GM12878 (cell line): ENCODE measurements around the gene PUDP. TPM values are rescaled to one million over a fixed set of nuclear protein-coding genes. Genes with fewer than 3 reads are reported as not detected.
"Not testable (repeated sequence)": the region's sequence is repeated elsewhere in the genome, so short reads cannot be mapped to it uniquely, and the experiment has no call there.

ENCODE experiments used
- ATAC-seq: fragments of 200-7000 bp; cut with Tn5 transposase; 3 replicates; pipeline ENCODE4 v1.9.1; 2020; ENCODE audit warnings: mild to moderate bottlenecking, moderate library complexity
- BruUV-seq: library from RNA; stranded (reverse); fragments of 400-500 nt; replicated peaks from 2 replicates; lab custom pipeline; 2021; lab: Mats Ljungman, UMichigan
- CTCF ChIA-PET: fragments of 300-600 bp; sonication (Branson Sonifier 250); formaldehyde crosslinking; extraction: SDS; loops from one replicate; lab custom pipeline; 2021; ENCODE audit warnings: inconsistent platforms; lab: Yijun Ruan, JAX
- POLR2A ChIA-PET: fragments of 350-600 bp; formaldehyde crosslinking; extraction: SDS; loops from one replicate; lab custom pipeline; 2021; ENCODE audit warnings: inconsistent platforms; lab: Charles Lee
- RAD21 ChIA-PET: fragments of 300-600 bp; sonication (Branson Sonifier 250); formaldehyde crosslinking; loops from one replicate; lab custom pipeline; 2023; ENCODE audit warnings: antibody characterized with exemption; ENCODE audit not compliant: unreplicated experiment; lab: Charles Lee
- SMC1A ChIA-PET: fragments of 300-600 bp; sonication (Branson Sonifier 250); formaldehyde crosslinking; loops from one replicate; lab custom pipeline; 2023; ENCODE audit not compliant: unreplicated experiment, uncharacterized antibody; lab: Charles Lee
- DNase-seq: peaks from one replicate; pipeline ENCODE4 v3.0.0-alpha.2; 2011; ENCODE audit warnings: low read depth, low spot score
- FAIRE-seq: peaks from 3 replicates; lab custom pipeline; 2011; peaks lifted over from hg19 to GRCh38; lab: Jason Lieb, UNC
- H2AFZ ChIP-seq: 2 replicates; pipeline ENCODE4 v1.6.0; 2011; ENCODE audit warnings: low read depth, low read length, control low read depth; ENCODE audit not compliant: control insufficient read depth
- H3K27ac ChIP-seq: 2 replicates; pipeline ENCODE4 v1.5.1; 2011; ENCODE audit warnings: control low read depth; ENCODE audit not compliant: control insufficient read depth, insufficient read depth
- H3K27me3 ChIP-seq, 2 experiments: replicated peaks in 1 of 2; 2 replicates each; pipeline versions ENCODE4 v1.6.0 to v1.6.1; 2011; ENCODE audit warnings: low read length in 1 of 2; ENCODE audit not compliant: control insufficient read depth in 2 of 2, insufficient read depth in 2 of 2
- H3K36me3 ChIP-seq, 2 experiments: 2 replicates each; pipeline ENCODE4 v1.5.1; 2011; ENCODE audit warnings: low read length in 1 of 2; ENCODE audit not compliant: control insufficient read depth in 2 of 2, insufficient read depth in 2 of 2
- H3K4me1 ChIP-seq: 2 replicates; pipeline ENCODE4 v1.6.1; 2011; ENCODE audit warnings: mild to moderate bottlenecking, low read length, moderate library complexity, mixed read lengths; ENCODE audit not compliant: control insufficient read depth, insufficient read depth
- H3K4me2 ChIP-seq: 2 replicates; pipeline ENCODE4 v1.6.0; 2011; ENCODE audit warnings: control low read depth; ENCODE audit not compliant: control insufficient read depth, insufficient read depth
- H3K4me3 ChIP-seq: fragments of 200-600 bp; sonication (generic); 2 replicates; pipeline ENCODE4 v1.5.1; 2016
- H3K79me2 ChIP-seq: 2 replicates; pipeline ENCODE4 v1.6.0; 2011; ENCODE audit warnings: low read length; ENCODE audit not compliant: control insufficient read depth, insufficient read depth
- H3K9ac ChIP-seq: 2 replicates; pipeline ENCODE4 v1.8.0; 2011; ENCODE audit warnings: low read length, control low read depth, mixed read lengths; ENCODE audit not compliant: control insufficient read depth, insufficient read depth
- H3K9me3 ChIP-seq: replicated peaks from 3 replicates; pipeline ENCODE4 v1.5.1; 2011; ENCODE audit warnings: mild to moderate bottlenecking, low read length; ENCODE audit not compliant: control insufficient read depth, insufficient read depth
- H4K20me1 ChIP-seq: 2 replicates; pipeline ENCODE4 v1.6.0; 2011; ENCODE audit not compliant: control insufficient read depth, insufficient read depth
- ASH2L ChIP-seq: fragments of 300-600, 200-600 bp; sonication (generic); IDR thresholded peaks from 2 replicates; pipeline ENCODE4 v1.6.1; 2017; ENCODE audit warnings: low read depth, mild to moderate bottlenecking, borderline replicate concordance
- CHD4 ChIP-seq: fragments of 200-600 bp; sonication (generic); IDR thresholded peaks from 2 replicates; pipeline ENCODE4 v1.6.1; 2016; ENCODE audit warnings: mild to moderate bottlenecking
- EED ChIP-seq: sonication (generic); IDR thresholded peaks from 2 replicates; pipeline ENCODE4 v1.6.1; 2016; ENCODE audit warnings: antibody characterized with exemption, low read depth
- EGR1 ChIP-seq, 2 experiments: IDR thresholded peaks; 1 replicate in 1 of 2; 2 replicates in 1 of 2; pipeline ENCODE4 v1.6.1; 2011 to 2012; ENCODE audit warnings: low read depth in 2 of 2, low read length in 2 of 2, borderline replicate concordance in 1 of 2, mild to moderate bottlenecking in 1 of 2, moderate library complexity in 1 of 2
- GATAD2B ChIP-seq: fragments of 450-650 bp; conservative IDR thresholded peaks from 2 replicates; pipeline ENCODE4 v1.6.1; 2017; ENCODE audit warnings: low read depth, mild to moderate bottlenecking, moderate library complexity
- IKZF2 ChIP-seq, 2 experiments: fragments of 450-650 bp; IDR thresholded peaks; 2 replicates each; pipeline ENCODE4 v1.6.1; 2017; ENCODE audit warnings: mild to moderate bottlenecking in 2 of 2, moderate library complexity in 2 of 2
- RFX5 ChIP-seq: IDR thresholded peaks from 2 replicates; pipeline ENCODE4 v1.6.1; 2011; ENCODE audit warnings: low read depth, low read length, improper control_type of control experiment
- WGBS: methylation state at CpG from one replicate; pipeline ENCODE4 v1.1.6; 2016; ENCODE audit warnings: low lambda C conversion rate; ENCODE audit not compliant: insufficient replicate concordance, insufficient coverage; ENCODE audit errors: missing lambda C conversion rate; 5-methylcytosine and 5-hydroxymethylcytosine counted together
- in situ Hi-C: fragments of 300-500 bp; cut with MboI; formaldehyde crosslinking; loops from 9 replicates; pipeline ENCODE4 v1.14.3; 2018; ENCODE audit warnings: mixed read lengths
- intact Hi-C: fragments of 100-400 bp; cut with micrococcal nuclease; formaldehyde crosslinking; loops from one replicate; pipeline ENCODE4 v1.14.2; 2022; ENCODE audit not compliant: unreplicated experiment
- polyA plus RNA-seq, 11 experiments: library from polyadenylated mRNA; depleted of rRNA in 4 of 11; unstranded in 6 of 11; stranded (reverse) in 5 of 11; fragments of >200 nt; fragmentation: Nextera tagmentation in 4 of 11; fragmentation: Illumina TruSeq in 1 of 11; extraction: Ambion mirVana in 4 of 11; extraction: Trizol in 1 of 11; gene quantifications; 1 replicate in 1 of 11; 2 replicates in 10 of 11; pipeline versions ENCODE4 v1.2.1 to v1.2.3, GENCODE V29; 2011 to 2016; ENCODE audit warnings: inconsistent platforms in 2 of 11, missing spikeins in 2 of 11, low read depth in 1 of 11
- total RNA-seq, 4 experiments: library from RNA; depleted of rRNA in 3 of 4; stranded (reverse); fragments of >200 nt in 3 of 4; fragmentation: Illumina TruSeq in 1 of 4; extraction: Trizol in 1 of 4; gene quantifications; 2 replicates each; pipeline versions ENCODE4 v1.2.1 to v1.2.3, GENCODE V29; 2013 to 2021
- TF ChIP-seq, protein P1 (sequence below): fragments of 450-650 bp; IDR thresholded peaks from 2 replicates; pipeline ENCODE4 v1.6.1; 2016; ENCODE audit warnings: mild to moderate bottlenecking

Gene PUDP
- total and polyA plus RNA-seq, 10 of the 15 experiments (the other 5 are each of a cell fraction or from before 2014, with no cell fraction given) = 30.8 to 83.5 (median 61.7) TPM

GRCh38 chrX:7024850-7025249, 123.1 kb downstream of the PUDP start:
- ChIA-PET POLR2A (no interaction called here), CTCF (no interaction called here), SMC1A (no interaction called here), RAD21 (no interaction called here)
- in situ Hi-C loops (no loop called here), intact Hi-C loops (no loop called here)
- BruUV-seq = no TSS peak
- TF ChIP-seq ASH2L = no peak
- TF ChIP-seq IKZF2 (IDR thresholded peaks at IDR 0.05) = no peak
- TF ChIP-seq EGR1 (IDR thresholded peaks at IDR 0.05; ENCODE audit: borderline replicate concordance in 1 of 2, low read depth in 2 of 2, low read length in 2 of 2) = no peak
- no peak for TF ChIP-seq EED
- TF ChIP-seq CHD4 = no peak
- no peak for TF ChIP-seq RFX5
- no peak for TF ChIP-seq GATAD2B
- TF ChIP-seq, protein P1, sequence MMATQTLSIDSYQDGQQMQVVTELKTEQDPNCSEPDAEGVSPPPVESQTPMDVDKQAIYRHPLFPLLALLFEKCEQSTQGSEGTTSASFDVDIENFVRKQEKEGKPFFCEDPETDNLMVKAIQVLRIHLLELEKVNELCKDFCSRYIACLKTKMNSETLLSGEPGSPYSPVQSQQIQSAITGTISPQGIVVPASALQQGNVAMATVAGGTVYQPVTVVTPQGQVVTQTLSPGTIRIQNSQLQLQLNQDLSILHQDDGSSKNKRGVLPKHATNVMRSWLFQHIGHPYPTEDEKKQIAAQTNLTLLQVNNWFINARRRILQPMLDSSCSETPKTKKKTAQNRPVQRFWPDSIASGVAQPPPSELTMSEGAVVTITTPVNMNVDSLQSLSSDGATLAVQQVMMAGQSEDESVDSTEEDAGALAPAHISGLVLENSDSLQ = no peak
- FAIRE-seq (no peak), DNase-seq (no peak), ATAC-seq (no peak)
- Histone ChIP-seq H4K20me1 (no peaks in the 10 kb centered on the region), H3K27ac (no peak overlapping the region), H2AFZ (no peak overlapping the region), H3K27me3 (no peaks in the 10 kb centered on the region), H3K79me2 (no peaks in the 10 kb centered on the region), H3K4me2 (no peak overlapping the region), H3K9ac (no peak overlapping the region), H3K9me3 (no peaks in the 10 kb centered on the region), H3K4me3 (no peak overlapping the region), H3K36me3 (no peaks in the 10 kb centered on the region), H3K4me1 (no peaks in the 10 kb centered on the region)
- WGBS = 61% methylated on average over 5 of the region's 7 CpGs

GRCh38 chrX:7022996-7023395, 125.0 kb downstream of the PUDP start:
- H3K36me3 ChIP-seq, H2AFZ ChIP-seq, BruUV-seq, H3K4me2 ChIP-seq, CTCF ChIA-PET, in situ Hi-C loops, H3K27ac ChIP-seq, ATAC-seq, H3K9ac ChIP-seq, H3K79me2 ChIP-seq, H4K20me1 ChIP-seq, DNase-seq, FAIRE-seq, POLR2A ChIA-PET, H3K9me3 ChIP-seq, intact Hi-C loops, RAD21 ChIA-PET, H3K4me1 ChIP-seq, H3K27me3 ChIP-seq, H3K4me3 ChIP-seq: not testable (repeated sequence)
- SMC1A ChIA-PET = interaction anchor here (0.6 kb wide), 1 partner anchor 907 kb away, joined by 3 read pairs; no protein-coding TSS in a partner anchor
- WGBS = 61% methylated on average over 3 of the region's 3 CpGs
